H1 (cell line): Measurements from ENCODE around the gene CCDC136. TPM values are rescaled to one million over a fixed set of nuclear protein-coding genes. Genes with fewer than 3 reads are reported as not detected.

Experiments used
- ASH2L ChIP-seq: fragments of 200-600, 300-600 bp; sonication (generic); IDR thresholded peaks from one replicate; pipeline ENCODE4 v1.7.1; 2017; ENCODE audit warnings: low read length
- CHD2 ChIP-seq: IDR thresholded peaks from 2 replicates; pipeline ENCODE4 v1.6.1; 2012; ENCODE audit warnings: low read length, improper control_type of control experiment
- FOSL1 ChIP-seq: IDR thresholded peaks from 2 replicates; pipeline ENCODE4 v1.6.1; 2011; ENCODE audit warnings: mild to moderate bottlenecking, low read depth, low read length, moderate library complexity; ENCODE audit not compliant: insufficient read depth
- RAD21 ChIP-seq, 2 experiments: IDR thresholded peaks in 1 of 2; conservative IDR thresholded peaks in 1 of 2; 2 replicates each; pipeline ENCODE4 v1.6.1; 2011; ENCODE audit warnings: low read depth in 2 of 2, low read length in 2 of 2, improper control_type of control experiment in 1 of 2, inconsistent platforms in 1 of 2, mild to moderate bottlenecking in 1 of 2, moderate library complexity in 1 of 2
- polyA plus RNA-seq, 7 experiments: library from polyadenylated mRNA; depleted of rRNA in 3 of 7; stranded (reverse) in 5 of 7; unstranded in 2 of 7; fragments of >200 nt in 5 of 7; fragments of 200-250 nt in 2 of 7; gene quantifications; 1 replicate in 5 of 7; 2 replicates in 1 of 7; 4 replicates in 1 of 7; pipeline versions ENCODE4 v1.2.1 to v1.2.3, GENCODE V29; 2011 to 2013; ENCODE audit warnings: missing spikeins in 2 of 7, mixed read lengths in 2 of 7
- total RNA-seq: library from RNA; stranded (reverse); fragmentation: NEBNext Ultra II Directional; extraction: Animal tissue kit (Norgen Biotek cat#: 25700); gene quantifications from 2 replicates; pipeline ENCODE4 v1.2.1, GENCODE V29; 2021
- TF ChIP-seq, protein P1 (sequence below): fragments of 300-600 bp; sonication (generic); IDR thresholded peaks from 2 replicates; pipeline ENCODE4 v1.7.1; 2012; ENCODE audit warnings: low read length, moderate library complexity, mild to moderate bottlenecking, inconsistent platforms; ENCODE audit not compliant: insufficient replicate concordance

The CCDC136 gene
- total and polyA plus RNA-seq, 2 of the 8 experiments (the other 6 are each of a cell fraction or from before 2014, with no cell fraction given): 35.6 to 47.7 TPM

GRCh38 chr7:128841921-128842673 lies 50.3 kb downstream of the CCDC136 start (continued):
- TF ChIP-seq FOSL1 (peak; percentile 65; the same call in 1 of the 2 replicates), RAD21 (IDR thresholded peaks at IDR 0.05 in 1 of 2, conservative IDR thresholded peaks at IDR 0.05 in 1 of 2; ENCODE audit: low read depth in 2 of 2, low read length in 2 of 2) (peak; percentile 33 to 53; a peak in 3 of 4 replicates), CHD2 (no peak), ASH2L (no peak)
- TF ChIP-seq, protein P1, sequence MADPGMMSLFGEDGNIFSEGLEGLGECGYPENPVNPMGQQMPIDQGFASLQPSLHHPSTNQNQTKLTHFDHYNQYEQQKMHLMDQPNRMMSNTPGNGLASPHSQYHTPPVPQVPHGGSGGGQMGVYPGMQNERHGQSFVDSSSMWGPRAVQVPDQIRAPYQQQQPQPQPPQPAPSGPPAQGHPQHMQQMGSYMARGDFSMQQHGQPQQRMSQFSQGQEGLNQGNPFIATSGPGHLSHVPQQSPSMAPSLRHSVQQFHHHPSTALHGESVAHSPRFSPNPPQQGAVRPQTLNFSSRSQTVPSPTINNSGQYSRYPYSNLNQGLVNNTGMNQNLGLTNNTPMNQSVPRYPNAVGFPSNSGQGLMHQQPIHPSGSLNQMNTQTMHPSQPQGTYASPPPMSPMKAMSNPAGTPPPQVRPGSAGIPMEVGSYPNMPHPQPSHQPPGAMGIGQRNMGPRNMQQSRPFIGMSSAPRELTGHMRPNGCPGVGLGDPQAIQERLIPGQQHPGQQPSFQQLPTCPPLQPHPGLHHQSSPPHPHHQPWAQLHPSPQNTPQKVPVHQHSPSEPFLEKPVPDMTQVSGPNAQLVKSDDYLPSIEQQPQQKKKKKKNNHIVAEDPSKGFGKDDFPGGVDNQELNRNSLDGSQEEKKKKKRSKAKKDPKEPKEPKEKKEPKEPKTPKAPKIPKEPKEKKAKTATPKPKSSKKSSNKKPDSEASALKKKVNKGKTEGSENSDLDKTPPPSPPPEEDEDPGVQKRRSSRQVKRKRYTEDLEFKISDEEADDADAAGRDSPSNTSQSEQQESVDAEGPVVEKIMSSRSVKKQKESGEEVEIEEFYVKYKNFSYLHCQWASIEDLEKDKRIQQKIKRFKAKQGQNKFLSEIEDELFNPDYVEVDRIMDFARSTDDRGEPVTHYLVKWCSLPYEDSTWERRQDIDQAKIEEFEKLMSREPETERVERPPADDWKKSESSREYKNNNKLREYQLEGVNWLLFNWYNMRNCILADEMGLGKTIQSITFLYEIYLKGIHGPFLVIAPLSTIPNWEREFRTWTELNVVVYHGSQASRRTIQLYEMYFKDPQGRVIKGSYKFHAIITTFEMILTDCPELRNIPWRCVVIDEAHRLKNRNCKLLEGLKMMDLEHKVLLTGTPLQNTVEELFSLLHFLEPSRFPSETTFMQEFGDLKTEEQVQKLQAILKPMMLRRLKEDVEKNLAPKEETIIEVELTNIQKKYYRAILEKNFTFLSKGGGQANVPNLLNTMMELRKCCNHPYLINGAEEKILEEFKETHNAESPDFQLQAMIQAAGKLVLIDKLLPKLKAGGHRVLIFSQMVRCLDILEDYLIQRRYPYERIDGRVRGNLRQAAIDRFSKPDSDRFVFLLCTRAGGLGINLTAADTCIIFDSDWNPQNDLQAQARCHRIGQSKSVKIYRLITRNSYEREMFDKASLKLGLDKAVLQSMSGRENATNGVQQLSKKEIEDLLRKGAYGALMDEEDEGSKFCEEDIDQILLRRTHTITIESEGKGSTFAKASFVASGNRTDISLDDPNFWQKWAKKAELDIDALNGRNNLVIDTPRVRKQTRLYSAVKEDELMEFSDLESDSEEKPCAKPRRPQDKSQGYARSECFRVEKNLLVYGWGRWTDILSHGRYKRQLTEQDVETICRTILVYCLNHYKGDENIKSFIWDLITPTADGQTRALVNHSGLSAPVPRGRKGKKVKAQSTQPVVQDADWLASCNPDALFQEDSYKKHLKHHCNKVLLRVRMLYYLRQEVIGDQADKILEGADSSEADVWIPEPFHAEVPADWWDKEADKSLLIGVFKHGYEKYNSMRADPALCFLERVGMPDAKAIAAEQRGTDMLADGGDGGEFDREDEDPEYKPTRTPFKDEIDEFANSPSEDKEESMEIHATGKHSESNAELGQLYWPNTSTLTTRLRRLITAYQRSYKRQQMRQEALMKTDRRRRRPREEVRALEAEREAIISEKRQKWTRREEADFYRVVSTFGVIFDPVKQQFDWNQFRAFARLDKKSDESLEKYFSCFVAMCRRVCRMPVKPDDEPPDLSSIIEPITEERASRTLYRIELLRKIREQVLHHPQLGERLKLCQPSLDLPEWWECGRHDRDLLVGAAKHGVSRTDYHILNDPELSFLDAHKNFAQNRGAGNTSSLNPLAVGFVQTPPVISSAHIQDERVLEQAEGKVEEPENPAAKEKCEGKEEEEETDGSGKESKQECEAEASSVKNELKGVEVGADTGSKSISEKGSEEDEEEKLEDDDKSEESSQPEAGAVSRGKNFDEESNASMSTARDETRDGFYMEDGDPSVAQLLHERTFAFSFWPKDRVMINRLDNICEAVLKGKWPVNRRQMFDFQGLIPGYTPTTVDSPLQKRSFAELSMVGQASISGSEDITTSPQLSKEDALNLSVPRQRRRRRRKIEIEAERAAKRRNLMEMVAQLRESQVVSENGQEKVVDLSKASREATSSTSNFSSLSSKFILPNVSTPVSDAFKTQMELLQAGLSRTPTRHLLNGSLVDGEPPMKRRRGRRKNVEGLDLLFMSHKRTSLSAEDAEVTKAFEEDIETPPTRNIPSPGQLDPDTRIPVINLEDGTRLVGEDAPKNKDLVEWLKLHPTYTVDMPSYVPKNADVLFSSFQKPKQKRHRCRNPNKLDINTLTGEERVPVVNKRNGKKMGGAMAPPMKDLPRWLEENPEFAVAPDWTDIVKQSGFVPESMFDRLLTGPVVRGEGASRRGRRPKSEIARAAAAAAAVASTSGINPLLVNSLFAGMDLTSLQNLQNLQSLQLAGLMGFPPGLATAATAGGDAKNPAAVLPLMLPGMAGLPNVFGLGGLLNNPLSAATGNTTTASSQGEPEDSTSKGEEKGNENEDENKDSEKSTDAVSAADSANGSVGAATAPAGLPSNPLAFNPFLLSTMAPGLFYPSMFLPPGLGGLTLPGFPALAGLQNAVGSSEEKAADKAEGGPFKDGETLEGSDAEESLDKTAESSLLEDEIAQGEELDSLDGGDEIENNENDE: no peak
